Measurements from ENCODE around the gene TAF1B.
"Not testable (repeated sequence)": the region's sequence is repeated elsewhere in the genome, so short reads cannot be mapped to it uniquely, and the experiment has no call there.

The TAF1B gene

DNA sequence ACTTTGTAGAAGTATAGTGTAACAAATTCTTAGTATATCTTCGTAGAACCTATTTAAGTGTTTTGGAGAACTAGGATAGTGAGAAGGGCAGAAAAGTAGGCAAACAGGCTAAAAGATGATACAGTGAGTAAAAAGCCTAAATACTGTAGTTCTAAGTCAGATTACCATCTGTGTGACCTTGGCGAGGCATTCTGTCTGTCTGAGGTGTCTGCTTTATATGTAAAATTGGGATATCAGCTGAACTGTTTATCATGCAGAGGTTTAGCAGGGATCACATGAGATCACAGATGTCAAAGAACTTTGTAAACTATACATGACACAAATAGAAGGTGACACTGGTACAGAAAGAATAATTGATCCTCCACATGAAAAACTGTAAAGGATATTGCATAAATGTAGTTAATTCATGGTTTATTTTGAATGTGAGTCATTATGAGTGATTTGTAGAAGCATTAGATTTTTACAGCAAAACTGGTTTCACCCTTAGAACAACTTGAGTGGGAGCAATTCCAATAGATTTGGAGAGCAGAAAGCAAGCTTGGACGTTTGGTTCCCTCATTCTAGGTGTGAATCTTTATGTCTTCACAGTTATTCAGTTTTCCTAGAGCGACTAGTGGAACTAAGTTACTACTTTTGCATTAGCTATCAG is 41.9 kb downstream of the TAF1B start:
- DNase-seq (ENCODE audit: low read depth) = no peak

DNA sequence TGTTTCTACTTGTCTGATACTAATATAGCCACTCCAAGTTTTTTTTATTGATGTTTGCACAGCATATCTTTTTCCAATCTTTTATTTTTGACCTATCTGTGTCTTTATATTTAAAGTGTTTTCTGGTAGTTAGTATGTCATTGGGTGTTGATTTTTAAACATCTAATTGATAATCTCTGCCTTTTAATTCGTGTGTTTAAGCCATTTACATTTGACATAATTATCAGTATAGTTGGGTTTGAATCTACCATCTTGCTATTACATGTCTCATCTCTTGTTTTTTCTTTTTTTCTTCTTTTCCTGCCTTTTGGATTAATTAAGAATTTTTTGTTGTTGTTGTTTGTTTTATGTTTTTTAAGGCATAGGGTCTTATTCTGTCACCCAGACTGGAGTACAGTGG is 44.2 kb downstream of the TAF1B start:
- DNase-seq (ENCODE audit: low read depth) = no peak

DNA sequence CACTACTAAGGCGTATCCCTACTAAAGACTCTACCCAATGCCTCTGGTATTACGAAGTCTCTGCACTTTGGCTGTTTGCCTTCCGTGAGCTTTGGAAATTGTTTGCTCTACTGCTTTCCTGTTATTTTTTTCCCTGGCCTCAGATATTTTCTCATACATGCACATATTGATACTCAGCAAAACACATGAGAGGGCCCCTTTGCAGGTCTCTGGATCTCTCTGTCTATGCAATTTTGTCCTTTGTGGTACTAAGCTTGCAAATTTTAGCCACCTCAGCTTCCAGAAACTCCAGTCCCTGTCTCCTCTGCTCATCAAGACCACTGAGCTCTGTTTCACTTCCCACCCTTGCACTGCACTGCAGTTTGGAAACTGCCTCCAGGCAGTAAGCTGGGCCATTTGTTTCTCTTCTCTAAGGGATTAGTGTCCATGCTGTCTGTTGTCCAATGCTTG is 46.6 kb downstream of the TAF1B start:
- DNase-seq (ENCODE audit: low read depth) = no peak

DNA sequence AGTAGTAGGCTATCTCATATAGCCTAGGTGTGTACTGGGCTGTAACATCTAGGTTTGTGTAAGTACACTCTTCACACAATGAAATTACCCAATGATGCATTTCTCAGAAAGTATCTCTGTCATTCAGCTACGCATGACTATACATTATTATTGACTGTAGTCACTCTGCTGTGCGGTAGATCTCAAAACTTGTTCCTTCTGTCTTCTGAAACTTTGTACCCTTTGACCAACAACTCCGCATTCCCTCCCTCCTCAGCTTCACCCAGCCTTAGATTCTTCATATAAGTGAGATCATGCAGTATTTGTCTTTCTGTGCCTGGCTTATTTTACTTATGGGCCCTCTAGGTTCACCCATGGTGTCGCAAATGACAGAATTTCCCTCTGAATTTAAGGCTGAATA is 49.0 kb downstream of the TAF1B start:
- no peak for DNase-seq (ENCODE audit: low read depth)

DNA sequence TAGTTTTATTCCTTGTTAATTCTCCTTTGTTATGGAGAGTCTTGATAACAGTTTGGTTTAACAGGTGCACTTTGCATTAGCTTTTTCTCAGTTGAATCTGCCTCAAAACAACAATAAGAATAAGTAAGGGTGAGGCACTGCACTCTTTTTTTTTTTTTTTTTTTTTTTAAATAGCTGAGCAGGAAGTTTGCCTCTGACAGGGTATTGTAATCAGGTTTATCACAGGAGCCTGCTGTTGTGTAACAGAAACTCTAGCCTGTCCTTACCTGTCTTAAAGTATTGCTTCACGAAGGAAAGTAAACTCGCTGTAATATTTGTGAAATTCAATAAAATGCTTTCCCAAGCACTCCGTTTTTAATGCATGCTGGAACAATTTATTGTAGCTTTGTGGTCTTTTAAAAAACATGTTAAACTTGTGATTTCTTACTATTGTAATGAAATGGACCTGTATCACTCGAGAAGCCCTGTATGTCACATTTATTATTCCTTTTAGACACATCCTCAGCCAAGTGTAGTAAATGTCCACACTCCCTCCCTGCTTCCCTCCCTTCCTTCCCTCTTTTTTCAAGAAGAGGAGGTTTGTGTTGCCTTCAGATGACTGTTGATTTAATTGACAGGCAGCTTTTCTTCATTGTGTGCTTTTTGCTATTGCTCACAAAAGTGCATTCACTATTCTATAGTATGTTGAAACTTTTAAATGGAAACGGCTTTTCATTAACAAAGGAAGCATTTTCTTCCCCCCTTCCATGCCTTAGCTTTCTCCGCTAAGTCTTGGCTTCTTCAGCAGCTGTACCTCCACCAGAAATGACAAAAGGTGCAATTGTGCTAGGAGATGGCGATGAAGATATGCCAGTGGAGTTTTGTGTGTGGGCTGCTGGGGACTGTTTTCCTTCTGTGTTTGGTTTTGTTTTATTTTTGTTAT is 52.7 kb downstream of the TAF1B start:
- DNase-seq (ENCODE audit: low read depth) = no peak

DNA sequence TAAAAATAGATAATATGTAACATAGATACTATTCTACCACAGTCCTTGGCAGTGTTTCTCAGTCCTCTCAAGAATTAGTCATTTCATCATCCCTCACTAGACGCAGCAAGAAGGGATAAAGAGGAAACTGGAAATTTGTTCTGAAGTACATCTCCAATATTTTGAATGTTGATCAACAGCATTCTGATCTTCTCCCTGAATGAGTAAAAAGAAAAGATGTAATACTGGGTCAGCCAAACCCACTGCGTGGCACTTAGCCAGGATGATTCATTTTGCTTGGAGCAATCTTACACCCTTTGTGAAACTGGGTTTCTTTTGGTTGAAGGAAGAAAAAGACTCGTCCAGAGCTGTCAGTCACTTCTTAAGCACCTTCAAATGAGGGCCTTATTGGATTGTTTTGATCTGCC is 54.1 kb downstream of the TAF1B start:
- DNase-seq (ENCODE audit: low read depth) = no peak

DNA sequence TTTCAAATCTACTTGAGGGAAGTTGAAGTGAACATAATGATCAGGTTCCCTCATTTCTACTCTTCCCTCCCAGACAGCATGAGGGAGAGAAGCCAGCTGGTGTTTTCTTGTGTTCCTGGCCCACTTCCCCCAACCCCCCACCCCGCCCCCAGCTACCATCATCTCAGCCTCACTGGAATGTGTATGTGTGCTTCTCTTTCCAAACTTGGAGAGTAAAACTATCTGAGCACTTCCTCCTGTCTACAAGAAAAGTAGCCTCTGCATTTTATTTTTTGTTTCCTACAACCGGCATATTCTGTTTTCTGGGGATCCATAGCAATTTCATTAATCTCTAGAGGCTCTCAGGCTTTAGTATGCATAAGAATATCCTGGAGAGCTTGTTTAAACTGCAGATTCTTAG is 54.6 kb downstream of the TAF1B start:
- no peak for DNase-seq (ENCODE audit: low read depth)

DNA sequence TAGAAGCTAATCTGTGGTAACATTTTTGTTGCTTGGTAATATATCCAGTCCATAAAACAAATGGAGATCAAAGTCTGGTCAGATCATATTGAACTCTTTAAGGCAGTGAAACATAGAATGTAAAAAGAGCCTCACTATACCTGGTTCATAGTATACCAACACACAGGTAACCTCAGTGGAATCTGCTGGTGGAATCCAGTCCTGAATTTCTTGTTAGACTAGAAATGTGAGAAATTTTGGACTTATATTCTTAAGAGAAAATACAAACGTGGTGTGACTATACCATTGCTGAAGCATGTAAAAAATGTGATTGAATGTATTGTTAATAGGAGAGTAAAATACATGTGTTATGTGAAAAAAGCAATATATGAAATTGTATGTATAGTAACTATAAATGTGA is 62.1 kb downstream of the TAF1B start:
- DNase-seq (ENCODE audit: low read depth) = no peak

DNA sequence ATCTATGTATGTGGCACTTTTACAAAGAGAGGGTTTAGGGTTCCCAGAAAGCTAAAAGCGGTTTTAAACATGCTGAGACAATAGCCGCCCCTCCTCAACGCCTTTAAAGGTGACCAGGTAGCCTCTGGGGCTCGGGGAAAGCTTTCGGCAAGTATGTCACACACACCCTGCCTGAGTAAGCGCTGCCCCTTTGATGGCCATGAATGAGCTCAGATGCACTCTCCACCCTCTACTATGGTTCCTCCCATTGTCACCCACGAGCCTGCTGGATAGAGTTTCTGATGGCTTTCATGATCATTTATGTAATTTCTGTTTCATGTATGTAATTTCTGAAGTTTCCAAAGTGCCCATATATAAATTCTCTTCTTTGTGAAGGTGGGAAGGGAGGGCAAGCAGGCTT is 64.1 kb downstream of the TAF1B start:
- no peak for DNase-seq (ENCODE audit: low read depth)

DNA sequence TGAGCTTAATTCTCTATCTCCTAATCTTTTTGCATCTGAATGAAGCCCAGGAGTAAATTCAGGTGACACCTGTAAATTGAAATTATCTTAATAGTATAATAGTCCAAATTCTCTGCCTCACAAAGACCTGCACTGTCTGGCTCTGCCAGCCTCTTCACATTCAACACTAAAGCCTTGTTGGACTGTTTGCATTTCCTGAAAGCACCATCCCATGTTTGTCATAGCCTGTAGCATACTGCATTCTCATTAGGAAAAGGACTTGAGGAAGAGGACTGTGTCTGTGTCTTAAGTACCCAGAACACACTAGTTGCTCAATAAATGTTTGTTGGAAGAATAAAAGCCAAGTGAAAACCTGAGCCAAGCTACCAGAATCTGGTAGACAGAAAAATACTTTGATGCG is 65.4 kb downstream of the TAF1B start:
- DNase-seq (ENCODE audit: low read depth) = no peak

DNA sequence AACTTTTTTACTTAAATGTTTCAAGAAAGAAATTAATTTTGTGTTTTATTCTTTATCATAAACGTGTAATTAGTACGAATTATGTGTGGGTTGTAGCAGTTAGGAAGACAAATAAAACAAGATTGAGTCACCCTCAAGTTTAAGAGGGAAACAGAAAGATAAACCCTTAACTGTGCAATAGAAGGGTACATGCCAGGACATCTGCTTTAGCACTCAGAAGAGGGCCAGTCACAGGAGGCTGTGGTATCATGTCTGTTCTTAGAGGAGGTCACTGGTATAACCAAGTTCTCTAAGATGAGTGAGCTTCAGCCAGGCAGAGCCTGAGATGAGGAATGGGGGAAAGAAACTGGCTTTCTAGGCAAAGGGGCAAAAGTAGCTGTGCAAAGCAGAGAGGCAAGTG is 65.8 kb downstream of the TAF1B start:
- no peak for DNase-seq (ENCODE audit: low read depth)

DNA sequence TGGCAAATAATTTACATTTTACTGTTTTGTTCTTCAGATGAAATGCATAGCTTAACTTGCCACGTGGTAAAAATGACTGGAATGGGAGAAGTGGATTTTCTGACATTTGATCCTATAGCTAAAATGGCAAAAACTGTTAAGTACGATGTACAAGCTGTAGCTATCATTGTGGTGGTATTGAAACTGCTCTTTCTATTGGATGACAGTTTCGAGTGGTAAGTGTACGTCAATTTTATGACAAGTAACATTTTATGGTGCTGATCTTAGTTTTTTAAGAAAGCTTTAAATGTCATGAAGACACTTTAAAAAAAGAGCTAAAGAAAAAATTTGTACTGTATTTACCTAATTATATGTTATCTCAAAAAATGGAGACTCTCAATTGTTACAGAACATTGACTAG is 67.4 kb downstream of the TAF1B start:
- DNase-seq (ENCODE audit: low read depth) = no peak

DNA sequence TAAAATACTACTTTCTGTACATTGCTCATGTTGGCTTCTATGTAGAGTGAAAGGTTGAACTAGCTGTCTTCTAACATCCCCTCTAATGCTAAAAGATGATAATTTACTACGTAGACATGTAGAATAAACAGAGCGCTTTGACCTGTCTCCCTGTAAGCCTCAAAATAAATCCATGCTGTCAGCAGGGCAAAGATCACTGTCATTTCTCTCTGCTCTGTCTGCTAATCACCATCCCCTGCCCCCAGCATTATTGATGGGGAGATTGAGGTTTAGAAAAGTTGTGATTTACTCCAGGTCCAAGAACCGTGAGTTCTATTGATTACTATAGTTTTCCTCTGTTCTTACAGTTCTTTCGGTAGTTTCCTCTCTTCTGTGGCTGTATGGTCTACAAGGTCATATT is 69.2 kb downstream of the TAF1B start:
- DNase-seq (ENCODE audit: low read depth) = no peak

DNA sequence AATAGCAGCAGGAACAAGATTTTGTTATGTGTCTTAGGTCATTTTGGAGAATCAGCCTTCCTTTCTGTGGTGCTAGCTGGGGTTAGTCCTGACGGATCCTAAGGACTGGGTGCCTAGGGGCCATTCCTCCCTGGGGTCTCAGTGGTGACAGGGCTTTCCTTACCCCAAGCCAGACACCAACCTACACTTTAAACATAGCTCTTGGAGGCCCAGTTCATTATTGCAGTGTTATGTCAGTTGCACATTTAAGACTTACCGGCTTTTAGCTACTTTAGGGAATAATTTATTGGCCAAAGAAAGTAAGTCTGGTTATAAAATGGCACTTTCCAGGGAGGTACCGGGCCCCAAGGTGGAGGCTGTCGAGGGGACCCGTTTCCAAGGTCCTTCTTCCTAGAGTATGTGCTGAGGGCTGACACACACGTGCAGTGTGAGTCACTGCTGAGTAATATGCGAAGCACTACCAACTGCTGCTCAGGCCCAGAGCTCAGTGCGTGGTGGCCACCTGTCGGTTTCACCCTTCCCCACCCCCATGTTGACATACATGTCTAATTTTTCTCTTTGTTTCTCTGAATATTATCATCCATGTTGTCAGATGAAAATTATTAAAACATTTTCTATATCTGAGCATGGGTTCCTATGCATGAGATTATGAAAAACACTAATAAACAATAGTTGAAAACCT is 71.3 kb downstream of the TAF1B start:
- no peak for DNase-seq (ENCODE audit: low read depth)

DNA sequence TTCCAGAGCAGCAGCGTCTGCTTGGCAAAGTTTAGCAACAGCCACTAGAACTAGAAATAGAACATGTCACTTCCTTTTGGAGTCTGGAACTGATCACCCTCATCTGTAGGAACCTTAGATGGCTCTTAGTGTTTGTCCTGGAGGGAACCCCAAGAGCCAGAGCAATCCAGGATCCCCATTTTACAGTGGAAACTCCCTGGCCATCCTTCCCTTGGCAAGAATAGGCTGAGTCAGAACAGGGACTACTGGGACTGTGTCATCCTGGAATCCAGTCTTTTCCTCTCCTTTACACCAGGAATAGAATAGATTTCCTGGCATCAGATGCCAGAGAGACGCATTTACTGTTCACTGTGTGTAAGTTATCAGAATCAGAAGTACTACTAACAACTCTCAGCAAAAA is 75.0 kb downstream of the TAF1B start:
- DNase-seq (ENCODE audit: low read depth) = no peak

DNA sequence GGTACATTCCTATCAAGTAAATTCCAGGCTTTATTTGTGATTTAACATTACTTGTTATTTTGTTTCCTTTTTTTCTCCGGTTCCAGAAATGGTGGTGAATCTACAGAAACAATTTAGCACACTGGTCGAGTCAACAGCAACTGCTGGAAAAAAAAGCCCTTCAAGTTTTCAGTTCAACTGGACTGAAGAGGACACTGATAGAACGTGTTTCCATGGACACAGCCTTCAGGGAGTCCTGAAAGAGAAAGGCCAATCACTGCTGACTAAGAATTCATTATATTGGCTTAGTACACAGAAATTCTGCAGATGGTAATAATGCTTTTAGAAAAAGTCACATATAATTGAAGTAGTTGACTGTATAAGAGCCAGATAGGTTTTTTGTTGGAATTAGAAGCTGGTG is 76.2 kb downstream of the TAF1B start:
- no peak for DNase-seq (ENCODE audit: low read depth)

DNA sequence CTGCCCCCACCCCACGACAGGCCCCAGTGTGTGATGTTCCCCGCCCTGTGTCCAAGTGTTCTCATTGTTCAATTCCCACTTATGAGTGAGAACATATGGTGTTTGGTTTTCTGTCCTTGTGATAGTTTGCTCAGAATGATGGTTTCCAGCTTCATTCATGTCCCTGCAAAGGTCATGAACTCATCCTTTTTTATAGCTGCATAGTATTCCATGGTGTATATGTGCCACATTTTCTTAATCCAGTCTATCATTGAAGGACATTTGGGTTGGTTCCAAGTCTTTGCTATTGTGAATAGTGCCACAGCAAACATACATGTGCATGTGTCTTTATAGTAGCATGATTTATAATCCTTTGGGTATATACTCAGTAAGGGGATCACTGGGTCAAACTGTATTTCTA is 83.7 kb downstream of the TAF1B start:
- DNase-seq (ENCODE audit: low read depth) = not testable (repeated sequence)

DNA sequence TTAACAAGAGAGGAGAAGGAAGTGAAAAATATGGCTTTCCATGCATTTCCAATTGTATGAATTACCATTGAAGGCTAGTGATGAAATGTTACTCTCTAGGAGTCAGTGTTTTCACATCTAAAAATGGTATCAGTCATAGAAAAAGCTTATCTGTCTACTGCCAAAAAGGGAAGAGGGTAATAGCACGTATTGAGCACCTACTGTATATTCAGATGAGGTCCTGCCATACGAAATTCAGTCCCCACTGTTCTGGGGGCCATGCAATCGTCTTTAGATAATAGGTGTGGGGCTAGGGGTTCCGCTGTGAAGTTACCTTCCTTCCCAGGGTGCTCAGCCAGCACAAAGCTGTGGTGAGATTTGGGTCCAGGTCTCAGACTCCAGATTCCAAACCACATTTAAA is 94.0 kb downstream of the TAF1B start:
- no peak for DNase-seq (ENCODE audit: low read depth)

DNA sequence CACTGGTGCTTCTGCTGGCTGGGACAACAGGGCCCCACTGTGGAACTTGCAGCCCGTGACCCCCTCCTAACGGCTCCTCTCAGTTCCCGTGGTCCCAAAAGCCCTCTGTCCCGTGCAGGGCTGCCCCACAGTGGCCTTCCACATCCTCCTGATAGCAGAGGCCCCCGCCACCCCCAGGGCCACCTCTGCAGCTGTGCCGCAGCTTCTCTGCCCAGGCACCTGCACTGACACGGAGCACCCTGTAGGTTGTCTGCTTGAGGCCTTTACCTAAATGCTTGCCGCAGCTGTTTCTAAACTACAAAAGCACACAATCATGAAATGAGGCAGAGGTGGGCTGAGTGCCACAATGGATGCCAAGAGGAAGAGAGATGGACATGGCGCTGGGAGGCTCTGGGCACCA is 94.7 kb downstream of the TAF1B start:
- no peak for DNase-seq (ENCODE audit: low read depth)

DNA sequence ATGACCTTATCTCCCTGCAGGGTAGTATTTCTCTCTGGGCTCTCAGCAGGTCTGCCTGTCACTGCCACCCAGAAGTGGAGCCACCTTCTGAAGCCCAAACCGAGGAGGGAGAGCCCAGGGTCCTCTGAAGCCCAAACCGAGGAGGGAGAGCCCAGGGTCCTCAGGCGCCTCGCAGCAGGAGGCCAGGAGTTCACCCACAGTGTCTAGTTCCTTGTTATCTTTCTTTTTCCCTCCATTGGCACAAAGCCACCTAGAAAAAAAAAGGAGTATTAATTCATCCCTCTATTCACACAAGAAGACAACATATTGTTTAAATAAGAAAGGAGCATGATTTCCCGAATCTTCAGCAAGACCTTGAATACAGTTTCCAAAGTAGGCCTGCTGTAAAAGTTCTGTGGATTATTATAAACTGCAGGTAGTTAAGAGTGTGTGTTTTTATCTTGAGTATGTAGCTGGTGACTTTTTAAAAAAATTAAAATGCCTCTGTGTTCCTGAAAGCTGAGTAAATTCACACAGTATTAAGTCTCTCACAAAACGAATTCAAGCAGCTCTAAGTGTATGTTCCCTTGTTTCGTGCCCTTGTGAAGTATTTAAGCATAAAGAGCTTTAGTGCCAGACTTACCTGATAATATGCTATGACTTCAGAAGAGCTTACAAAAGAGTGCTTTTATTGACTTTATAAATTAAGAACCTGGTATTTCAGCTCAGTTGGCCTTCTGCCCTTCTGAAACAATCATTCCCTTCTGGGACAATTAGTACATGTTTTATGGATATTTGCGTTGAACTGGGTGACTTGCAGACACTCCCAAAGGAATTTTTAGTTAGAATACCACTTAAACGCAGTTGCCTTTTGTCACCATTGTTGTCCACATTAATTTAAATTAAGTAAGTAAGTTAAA is 96.6 kb downstream of the TAF1B start:
- no peak for DNase-seq (ENCODE audit: low read depth)

DNA sequence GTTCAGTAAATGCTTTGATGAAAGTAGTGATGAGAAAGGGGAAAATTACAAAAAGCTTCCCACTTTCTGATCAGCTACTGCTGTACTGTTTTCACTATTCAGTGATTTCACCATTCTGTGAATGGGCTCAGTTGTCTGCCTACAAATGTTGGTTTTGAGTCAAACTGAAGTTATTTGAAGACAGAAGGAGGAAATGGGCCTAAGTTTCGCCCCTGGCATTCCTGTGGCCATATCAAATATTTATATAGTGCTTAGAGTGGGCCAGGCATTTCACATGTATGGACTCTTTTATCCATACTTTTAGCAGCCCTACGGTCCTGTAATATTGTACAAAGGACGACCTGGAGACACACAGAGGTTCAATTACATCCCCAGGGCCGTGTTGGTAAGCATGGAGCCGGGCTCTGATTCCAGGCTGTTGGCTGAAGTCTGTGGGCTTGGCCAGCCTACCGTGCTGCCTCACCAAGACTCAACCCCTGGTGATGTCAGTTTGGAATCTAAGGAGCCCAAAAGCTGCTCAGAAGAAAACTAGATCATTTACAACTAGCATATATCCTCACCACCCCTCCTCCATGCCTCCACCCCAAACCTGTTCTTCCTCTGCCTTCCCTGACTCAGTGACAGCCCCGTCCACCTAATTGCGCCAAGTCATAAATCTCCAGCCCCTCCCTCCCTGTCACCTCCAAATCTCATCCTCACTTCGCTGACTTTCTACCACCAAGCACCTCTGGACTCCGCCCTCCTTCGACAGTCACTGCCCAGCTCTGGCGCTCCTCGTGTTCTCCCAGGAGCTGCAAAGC is 98.1 kb downstream of the TAF1B start:
- no peak for DNase-seq (ENCODE audit: low read depth)

Measured in activated T-cell treated with anti-CD3 and anti-CD28 coated beads for 1 hour (primary cell).